ENCODE results near the gene ASB4. TPM values are rescaled to one million over a fixed set of nuclear protein-coding genes. Genes with fewer than 3 reads are reported as not detected.
A peak's percentile ranks its signal among the peaks of the same experiment; 100 is the strongest.

Gene ASB4
- total RNA-seq, 1 donor from 2014 or later: 0.21 TPM

GRCh38 chr7:95479992-95480624 lies 5.6 kb upstream of the ASB4 start:
- H3K27ac Mint-ChIP-seq (ENCODE audit: unreplicated experiment): no peak overlapping the region
- peaks cover 66% of the 10 kb centered on the region for H3K4me1 Mint-ChIP-seq
- H3K36me3 Mint-ChIP-seq (ENCODE audit: low read depth): no peaks in the 10 kb centered on the region
- no peak for TF ChIP-seq CTCF (conservative IDR thresholded peaks at IDR 0.05)
- H3K9me3 Mint-ChIP-seq: no peaks in the 10 kb centered on the region
- no peak overlapping the region for H3K4me3 Mint-ChIP-seq
- DNase-seq (ENCODE audit: low read depth, low spot score): no peak
- H3K27me3 Mint-ChIP-seq (ENCODE audit: low read depth): no peaks in the 10 kb centered on the region

DNA sequence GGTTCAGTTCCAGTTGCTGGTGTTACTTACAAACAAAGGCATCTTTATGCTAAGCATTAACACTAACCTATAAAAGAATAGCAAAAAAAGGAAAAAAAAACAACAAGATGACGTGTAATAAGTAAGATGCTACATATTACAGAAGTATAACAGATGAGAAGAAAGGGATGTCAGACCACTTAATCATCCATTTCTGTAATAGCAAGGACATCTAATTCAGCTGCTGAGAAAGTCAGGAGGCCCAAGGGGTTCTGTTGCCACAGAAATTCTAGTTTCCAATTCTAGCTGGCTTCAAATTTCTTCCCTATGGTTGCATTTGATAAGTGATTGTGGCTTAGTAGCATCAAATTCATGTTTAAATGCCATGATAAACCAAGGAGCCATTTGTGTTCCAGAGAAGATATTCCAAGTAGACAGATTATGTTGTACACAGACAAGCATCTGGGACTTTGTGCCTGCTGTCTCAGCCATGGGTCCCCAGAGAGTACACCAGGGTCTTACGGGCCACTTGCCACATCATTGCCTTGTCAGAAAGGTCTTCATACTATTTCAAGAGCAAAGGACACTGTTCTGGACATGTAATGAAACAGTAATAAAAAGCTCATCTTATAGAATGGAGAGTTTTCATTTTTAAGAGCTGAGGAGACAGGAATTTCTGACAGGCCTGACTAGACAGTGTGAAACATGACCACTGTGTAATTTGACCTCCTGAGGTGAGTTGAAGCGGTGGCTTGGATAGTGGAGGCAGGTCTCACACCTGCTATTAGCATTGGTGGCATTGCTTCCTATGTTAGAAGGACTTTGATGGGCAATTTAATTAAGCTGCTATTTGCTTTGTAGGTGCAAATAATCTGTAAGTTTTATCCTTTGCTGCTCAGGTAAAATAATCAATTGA lies 4.2 kb upstream of the ASB4 start:
- Mint-ChIP-seq H3K4me1 (peaks cover 56% of the 10 kb centered on the region), H3K27me3 (ENCODE audit: low read depth) (no peaks in the 10 kb centered on the region), H3K36me3 (ENCODE audit: low read depth) (no peaks in the 10 kb centered on the region), H3K4me3 (no peak overlapping the region), H3K27ac (ENCODE audit: unreplicated experiment) (peak overlapping the region; percentile 40), H3K9me3 (no peaks in the 10 kb centered on the region)
- DNase-seq (ENCODE audit: low read depth, low spot score): no peak
- TF ChIP-seq CTCF (conservative IDR thresholded peaks at IDR 0.05): no peak

GRCh38 chr7:95482424-95482823 lies 3.3 kb upstream of the ASB4 start:
- Mint-ChIP-seq H3K4me3 (no peak overlapping the region), H3K9me3 (no peaks in the 10 kb centered on the region), H3K4me1 (peaks cover 47% of the 10 kb centered on the region)

DNA sequence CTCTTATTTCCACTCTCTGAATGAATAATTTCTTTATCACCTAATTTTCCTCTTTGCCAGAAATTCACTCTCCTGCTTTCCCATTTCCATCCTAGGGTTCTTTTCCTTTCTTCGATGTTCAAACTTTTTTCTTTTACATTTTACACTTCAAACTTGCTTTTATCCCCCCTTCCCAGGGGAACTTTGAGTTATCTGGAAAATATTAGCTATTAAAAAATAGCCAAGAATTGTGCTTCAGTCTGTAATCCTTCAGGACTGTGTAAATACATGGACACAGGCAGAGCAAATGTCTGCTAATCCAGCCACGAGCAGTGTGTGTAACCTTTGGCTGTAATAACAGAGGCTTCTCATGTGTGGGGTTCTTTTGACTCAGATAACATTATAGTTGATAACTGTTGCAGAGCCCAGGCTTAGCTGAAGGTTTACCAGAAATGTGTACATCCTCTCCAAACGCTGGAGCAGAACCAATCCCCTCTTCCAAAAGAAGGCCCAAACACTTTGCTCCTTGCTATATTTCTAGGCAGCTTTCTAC lies 4.6 kb downstream of the ASB4 start:
- Mint-ChIP-seq H3K27me3 (ENCODE audit: low read depth) (no peaks in the 10 kb centered on the region), H3K36me3 (ENCODE audit: low read depth) (no peaks in the 10 kb centered on the region), H3K27ac (ENCODE audit: unreplicated experiment) (no peak overlapping the region), H3K4me3 (no peak overlapping the region), H3K4me1 (peaks cover 15% of the 10 kb centered on the region), H3K9me3 (no peaks in the 10 kb centered on the region)
- no peak for DNase-seq (ENCODE audit: low read depth, low spot score)
- TF ChIP-seq CTCF (conservative IDR thresholded peaks at IDR 0.05): no peak

More at GRCh38 chr7:95482424-95482823, 3.3 kb upstream of the ASB4 start:
- no peaks in the 10 kb centered on the region for H3K27me3 Mint-ChIP-seq (ENCODE audit: low read depth)
- TF ChIP-seq CTCF (conservative IDR thresholded peaks at IDR 0.05): no peak
- DNase-seq (ENCODE audit: low read depth, low spot score): no peak
- H3K36me3 Mint-ChIP-seq (ENCODE audit: low read depth): no peaks in the 10 kb centered on the region
- peak overlapping the region; percentile 3 for H3K27ac Mint-ChIP-seq (ENCODE audit: unreplicated experiment)

- H3K36me3 Mint-ChIP-seq (ENCODE audit: low read depth): no peaks in the 10 kb centered on the region
- no peak for TF ChIP-seq CTCF (conservative IDR thresholded peaks at IDR 0.05)
- DNase-seq (ENCODE audit: low read depth, low spot score): no peak
- H3K27me3 Mint-ChIP-seq (ENCODE audit: low read depth): no peaks in the 10 kb centered on the region
- H3K9me3 Mint-ChIP-seq: no peaks in the 10 kb centered on the region
- H3K4me1 Mint-ChIP-seq: peaks cover 15% of the 10 kb centered on the region
- H3K4me3 Mint-ChIP-seq: no peak overlapping the region
- peak overlapping the region; percentile 36 for H3K27ac Mint-ChIP-seq (ENCODE audit: unreplicated experiment)
These were observed 5.5 kb downstream of the ASB4 start for GRCh38 chr7:95491201-95491600.

Data from neural crest cell (in vitro differentiated cells).